Gastroesophageal sphincter (tissue), 4 donors: Measurements from ENCODE around the gene AKAP6. TPM values are rescaled to one million over a fixed set of nuclear protein-coding genes. Genes with fewer than 3 reads are reported as not detected.

ENCODE experiments used
- ATAC-seq: fragments of 150-250 bp; one replicate; pipeline ENCODE4 v1.9.1; 2016; ENCODE audit warnings: mild to moderate bottlenecking, moderate library complexity
- H3K27ac ChIP-seq, 4 donors: fragments of 200-600 bp; sonication (generic) in 3 of 4; 1 replicate in 3 of 4; 2 replicates in 1 of 4; pipeline ENCODE4 v1.5.1; 2016 to 2019
- H3K27me3 ChIP-seq: fragments of 200-600 bp; sonication (generic); one replicate; pipeline ENCODE4 v1.5.1; 2019
- H3K36me3 ChIP-seq, 2 donors: fragments of 200-600 bp; sonication (generic); one replicate each; pipeline ENCODE4 v1.5.1; 2019; ENCODE audit warnings: control low read depth in 1 of 2
- H3K4me1 ChIP-seq, 3 donors: fragments of 200-600 bp; sonication (generic); 1 replicate in 2 of 3; 2 replicates in 1 of 3; pipeline ENCODE4 v1.5.1; 2016 to 2019; ENCODE audit warnings: control low read depth in 2 of 3
- H3K4me3 ChIP-seq, 2 donors: fragments of 200-600 bp; sonication (generic); one replicate each; pipeline ENCODE4 v1.5.1; 2019; ENCODE audit warnings: mild to moderate bottlenecking in 1 of 2, moderate library complexity in 1 of 2
- H3K9me3 ChIP-seq, 3 donors: fragments of 200-600 bp; sonication (generic); one replicate each; pipeline ENCODE4 v1.5.1; 2017 to 2019; ENCODE audit warnings: control low read depth in 2 of 3
- CTCF ChIP-seq, 4 experiments: fragments of 200-600 bp in 2 of 4; fragments of 450-650 bp in 2 of 4; sonication (generic) in 1 of 4; IDR thresholded peaks; one replicate each; pipeline ENCODE4 v1.5.1; 2017 to 2019; ENCODE audit warnings: antibody characterized with exemption in 4 of 4, mild to moderate bottlenecking in 2 of 4, moderate library complexity in 2 of 4
- EP300 ChIP-seq: sonication (generic); formaldehyde crosslinking; IDR thresholded peaks from one replicate; pipeline ENCODE4 v1.6.1; 2017; ENCODE audit warnings: antibody characterized with exemption, mild to moderate bottlenecking
- POLR2A ChIP-seq, 2 donors: fragments of 450-650 bp; IDR thresholded peaks; one replicate each; pipeline ENCODE4 v1.6.1; 2017; ENCODE audit warnings: antibody characterized with exemption in 2 of 2, mild to moderate bottlenecking in 2 of 2, moderate library complexity in 1 of 2
- POLR2AphosphoS5 ChIP-seq: sonication (generic); formaldehyde crosslinking; IDR thresholded peaks from one replicate; pipeline ENCODE4 v1.6.1; 2017; ENCODE audit warnings: antibody characterized with exemption
- WGBS, 2 donors: methylation state at CpG; one replicate each; pipeline ENCODE4 v1.1.5; 2018; ENCODE audit warnings: low coverage in 1 of 2; 5-methylcytosine and 5-hydroxymethylcytosine counted together
- total RNA-seq, 4 donors: library from RNA; depleted of rRNA; stranded (reverse); fragments of >200 nt; gene quantifications; one replicate each; pipeline ENCODE4 v1.1.0, GENCODE V29; 2016

AKAP6 gene
- total RNA-seq, 4 donors from 2014 or later: 33.1 to 65.4 (median 45.0) TPM

- no peaks in the 10 kb centered on the region for H3K36me3 ChIP-seq
- H3K27me3 ChIP-seq: no peaks in the 10 kb centered on the region
- H3K27ac ChIP-seq: no peak overlapping the region
- no peaks in the 10 kb centered on the region for H3K4me1 ChIP-seq
- H3K9me3 ChIP-seq: no peaks in the 10 kb centered on the region
- ATAC-seq: no peak
- TF ChIP-seq EP300 (no peak), POLR2A (IDR thresholded peaks at IDR 0.05) (no peak), POLR2AphosphoS5 (no peak), CTCF (IDR thresholded peaks at IDR 0.05) (no peak)
- WGBS, 2 donors: 70 to 75% methylated on average over 2 to 3 of the region's 3 CpGs
- H3K4me3 ChIP-seq: no peak overlapping the region
These were observed 17.6 kb upstream of the AKAP6 start for GRCh38 chr14:32311294-32312009.

GRCh38 chr14:32312010-32312331 lies 17.1 kb upstream of the AKAP6 start:
- Histone ChIP-seq H3K36me3 (no peaks in the 10 kb centered on the region), H3K9me3 (no peaks in the 10 kb centered on the region), H3K27ac (no peak overlapping the region), H3K4me1 (no peaks in the 10 kb centered on the region), H3K4me3 (no peak overlapping the region), H3K27me3 (no peaks in the 10 kb centered on the region)
- TF ChIP-seq POLR2A (IDR thresholded peaks at IDR 0.05) (no peak), EP300 (no peak), POLR2AphosphoS5 (no peak), CTCF (IDR thresholded peaks at IDR 0.05) (no peak)
- no peak for ATAC-seq
- 70% methylated on average over 4 of the region's 4 CpGs; no CpG with 5 or more reads in 1 of the 2 donors for WGBS, 2 donors

- no peaks in the 10 kb centered on the region for H3K36me3 ChIP-seq
- H3K27ac ChIP-seq: no peak overlapping the region
- H3K9me3 ChIP-seq: no peaks in the 10 kb centered on the region
- ATAC-seq: no peak
- H3K4me3 ChIP-seq: no peak overlapping the region
- 86 to 100% methylated on average over 4 to 5 of the region's 5 CpGs for WGBS, 2 donors
- no peaks in the 10 kb centered on the region for H3K27me3 ChIP-seq
- no peak for TF ChIP-seq POLR2A (IDR thresholded peaks at IDR 0.05)
- no peak for TF ChIP-seq CTCF (IDR thresholded peaks at IDR 0.05)
- no peak for TF ChIP-seq EP300
- no peak for TF ChIP-seq POLR2AphosphoS5
- no peaks in the 10 kb centered on the region for H3K4me1 ChIP-seq
These were observed 15.2 kb upstream of the AKAP6 start for GRCh38 chr14:32313844-32314376.

GRCh38 chr14:32318087-32318795 lies 10.9 kb upstream of the AKAP6 start:
- 87 to 88% methylated on average over 4 to 5 of the region's 7 CpGs for whole genome bisulfite sequencing, 2 donors

More at GRCh38 chr14:32318087-32318795, 10.9 kb upstream of the AKAP6 start:
- H3K4me3 ChIP-seq: no peak overlapping the region
- H3K9me3 ChIP-seq: no peaks in the 10 kb centered on the region
- H3K36me3 ChIP-seq: no peaks in the 10 kb centered on the region
- no peaks in the 10 kb centered on the region for H3K4me1 ChIP-seq
- no peaks in the 10 kb centered on the region for H3K27me3 ChIP-seq
- H3K27ac ChIP-seq: no peak overlapping the region
- no peak for ATAC-seq
- no peak for TF ChIP-seq POLR2AphosphoS5
- no peak for TF ChIP-seq POLR2A (IDR thresholded peaks at IDR 0.05)
- no peak for TF ChIP-seq EP300
- TF ChIP-seq CTCF (IDR thresholded peaks at IDR 0.05): no peak
